Caco-2 (cell line): ENCODE data around the gene MAPRE2. TPM values are rescaled to one million over a fixed set of nuclear protein-coding genes. Genes with fewer than 3 reads are reported as not detected.

ENCODE experiments used
- BruUV-seq: library from RNA; stranded (reverse); fragments of 400-500 nt; replicated peaks from 2 replicates; lab custom pipeline; 2021; lab: Mats Ljungman, UMichigan
- CTCF ChIA-PET: fragments of 300-600 bp; sonication (Branson Sonifier 250); formaldehyde crosslinking; loops from one replicate; lab custom pipeline; 2022; ENCODE audit warnings: antibody characterized with exemption; lab: Charles Lee
- POLR2A ChIA-PET: fragments of 300-600 bp; sonication (Branson Sonifier 250); formaldehyde crosslinking; loops from one replicate; lab custom pipeline; 2022; ENCODE audit warnings: antibody characterized with exemption; lab: Charles Lee
- DNase-seq, 2 experiments: peaks; one replicate each; pipeline versions ENCODE4 v3.0.0 to v3.0.0-alpha.2; 2020 to 2022
- H3K27me3 ChIP-seq: replicated peaks from 2 replicates; pipeline ENCODE4 v1.6.0; 2011; ENCODE audit warnings: low read length; ENCODE audit not compliant: control insufficient read depth, insufficient read depth
- H3K36me3 ChIP-seq: 2 replicates; pipeline ENCODE4 v1.5.1; 2011; ENCODE audit warnings: low read length; ENCODE audit not compliant: control insufficient read depth, insufficient read depth
- H3K4me1 ChIP-seq: fragments of 250-450 bp; sonication (Bioruptor Pico); 2 replicates; pipeline ENCODE4 v1.5.1; 2020; ENCODE audit warnings: mild to moderate bottlenecking
- H3K4me3 ChIP-seq: 2 replicates; pipeline ENCODE4 v1.5.1; 2011; ENCODE audit warnings: low read depth, mild to moderate bottlenecking, control low read depth, low read length
- H3K9me3 ChIP-seq: fragments of 250-450 bp; sonication (Bioruptor Pico); 2 replicates; pipeline ENCODE4 v1.5.1; 2020; ENCODE audit warnings: mild to moderate bottlenecking, moderate library complexity
- H3K27ac Mint-ChIP-seq: one replicate; pipeline ENCODE4 v1.8.0; 2022; ENCODE audit warnings: mixed read lengths; ENCODE audit not compliant: unreplicated experiment
- H3K27me3 Mint-ChIP-seq: one replicate; pipeline ENCODE4 v1.8.0; 2022; ENCODE audit warnings: mixed read lengths; ENCODE audit not compliant: insufficient read depth, unreplicated experiment
- H3K36me3 Mint-ChIP-seq: one replicate; pipeline ENCODE4 v1.8.0; 2022; ENCODE audit warnings: mild to moderate bottlenecking, mixed read lengths; ENCODE audit not compliant: insufficient read depth, unreplicated experiment
- H3K4me1 Mint-ChIP-seq: one replicate; pipeline ENCODE4 v1.8.0; 2022; ENCODE audit warnings: low read depth, mixed read lengths; ENCODE audit not compliant: unreplicated experiment
- H3K4me3 Mint-ChIP-seq: one replicate; pipeline ENCODE4 v1.8.0; 2022; ENCODE audit warnings: mild to moderate bottlenecking, moderate library complexity, mixed read lengths; ENCODE audit not compliant: unreplicated experiment
- H3K9me3 Mint-ChIP-seq: one replicate; pipeline ENCODE4 v1.8.0; 2022; ENCODE audit warnings: mixed read lengths; ENCODE audit not compliant: unreplicated experiment
- intact Hi-C: fragments of 100-400 bp; cut with micrococcal nuclease; formaldehyde crosslinking; loops from one replicate; pipeline ENCODE4 v1.10.0; 2022; ENCODE audit not compliant: unreplicated experiment
- total RNA-seq: library from RNA; stranded (reverse); gene quantifications from 2 replicates; pipeline ENCODE4 v1.2.3, GENCODE V29; 2022
- TF ChIP-seq, protein P1 (sequence below), 2 experiments: fragments of 200-600 bp in 1 of 2; IDR thresholded peaks; 1 replicate in 1 of 2; 2 replicates in 1 of 2; pipeline versions ENCODE4 v1.5.1 to v1.8.0; 2011 to 2022; ENCODE audit warnings: antibody characterized with exemption in 1 of 2, control low read depth in 1 of 2, inconsistent platforms in 1 of 2, low read depth in 1 of 2, low read length in 1 of 2, mild to moderate bottlenecking in 1 of 2, moderate library complexity in 1 of 2; ENCODE audit not compliant: insufficient read depth in 1 of 2, severe bottlenecking in 1 of 2, unreplicated experiment in 1 of 2

MAPRE2 gene
- total RNA-seq, 1 experiment from 2014 or later, result 9.3 TPM

DNA sequence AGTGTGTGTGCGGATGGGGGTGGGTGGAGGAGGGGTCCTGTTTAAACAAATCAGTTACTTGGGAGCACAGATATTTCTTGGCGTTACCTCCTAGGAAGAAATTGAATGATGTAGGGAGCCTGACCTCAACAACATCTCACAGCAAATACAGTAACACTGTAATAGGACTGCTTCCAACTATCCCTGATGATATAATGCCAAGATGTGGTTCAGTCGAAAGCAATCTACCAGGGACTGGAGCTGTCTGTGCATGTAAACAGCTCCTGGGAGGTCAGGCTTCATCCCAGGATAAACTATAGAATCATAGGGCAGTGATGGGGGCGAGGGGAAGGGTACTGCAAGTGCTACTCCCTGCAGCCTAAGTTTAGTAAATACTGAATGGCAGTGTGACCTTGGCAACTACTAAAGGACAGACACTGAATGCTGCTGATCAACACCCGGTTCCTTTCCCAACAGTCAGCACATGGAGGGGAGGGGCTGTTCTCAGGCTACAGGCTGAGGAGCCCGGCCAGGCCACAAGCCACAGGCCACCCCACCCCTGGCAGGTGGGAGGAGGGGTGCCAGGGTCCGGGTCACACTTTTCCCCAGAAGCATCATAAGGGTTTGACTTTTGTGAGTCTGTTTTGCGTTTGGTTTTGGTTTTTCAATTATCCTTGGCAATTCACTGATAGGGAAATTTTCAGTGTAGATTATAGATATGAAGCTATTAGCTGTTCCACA, 114.3 kb downstream of the MAPRE2 start:
- no peaks in the 10 kb centered on the region for H3K36me3 ChIP-seq
- H3K27me3 Mint-ChIP-seq, result no peaks in the 10 kb centered on the region
- intact Hi-C loops, result no loop called here
- BruUV-seq, result no TSS peak
- H3K4me1 ChIP-seq, result no peaks in the 10 kb centered on the region
- no peak overlapping the region for H3K4me3 ChIP-seq
- H3K36me3 Mint-ChIP-seq, result no peaks in the 10 kb centered on the region
- no peaks in the 10 kb centered on the region for H3K9me3 ChIP-seq
- H3K27me3 ChIP-seq, result no peaks in the 10 kb centered on the region
- POLR2A ChIA-PET, result no interaction called here
- H3K27ac Mint-ChIP-seq, result no peak overlapping the region
- TF ChIP-seq, protein P1, sequence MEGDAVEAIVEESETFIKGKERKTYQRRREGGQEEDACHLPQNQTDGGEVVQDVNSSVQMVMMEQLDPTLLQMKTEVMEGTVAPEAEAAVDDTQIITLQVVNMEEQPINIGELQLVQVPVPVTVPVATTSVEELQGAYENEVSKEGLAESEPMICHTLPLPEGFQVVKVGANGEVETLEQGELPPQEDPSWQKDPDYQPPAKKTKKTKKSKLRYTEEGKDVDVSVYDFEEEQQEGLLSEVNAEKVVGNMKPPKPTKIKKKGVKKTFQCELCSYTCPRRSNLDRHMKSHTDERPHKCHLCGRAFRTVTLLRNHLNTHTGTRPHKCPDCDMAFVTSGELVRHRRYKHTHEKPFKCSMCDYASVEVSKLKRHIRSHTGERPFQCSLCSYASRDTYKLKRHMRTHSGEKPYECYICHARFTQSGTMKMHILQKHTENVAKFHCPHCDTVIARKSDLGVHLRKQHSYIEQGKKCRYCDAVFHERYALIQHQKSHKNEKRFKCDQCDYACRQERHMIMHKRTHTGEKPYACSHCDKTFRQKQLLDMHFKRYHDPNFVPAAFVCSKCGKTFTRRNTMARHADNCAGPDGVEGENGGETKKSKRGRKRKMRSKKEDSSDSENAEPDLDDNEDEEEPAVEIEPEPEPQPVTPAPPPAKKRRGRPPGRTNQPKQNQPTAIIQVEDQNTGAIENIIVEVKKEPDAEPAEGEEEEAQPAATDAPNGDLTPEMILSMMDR (IDR thresholded peaks at IDR 0.05; ENCODE audit: insufficient read depth in 1 of 2, low read depth in 1 of 2, low read length in 1 of 2, severe bottlenecking in 1 of 2, unreplicated experiment in 1 of 2), result no peak
- no peaks in the 10 kb centered on the region for H3K9me3 Mint-ChIP-seq
- no peak for DNase-seq
- H3K4me1 Mint-ChIP-seq, result no peaks in the 10 kb centered on the region
- CTCF ChIA-PET, result no interaction called here
- H3K4me3 Mint-ChIP-seq, result no peak overlapping the region

DNA sequence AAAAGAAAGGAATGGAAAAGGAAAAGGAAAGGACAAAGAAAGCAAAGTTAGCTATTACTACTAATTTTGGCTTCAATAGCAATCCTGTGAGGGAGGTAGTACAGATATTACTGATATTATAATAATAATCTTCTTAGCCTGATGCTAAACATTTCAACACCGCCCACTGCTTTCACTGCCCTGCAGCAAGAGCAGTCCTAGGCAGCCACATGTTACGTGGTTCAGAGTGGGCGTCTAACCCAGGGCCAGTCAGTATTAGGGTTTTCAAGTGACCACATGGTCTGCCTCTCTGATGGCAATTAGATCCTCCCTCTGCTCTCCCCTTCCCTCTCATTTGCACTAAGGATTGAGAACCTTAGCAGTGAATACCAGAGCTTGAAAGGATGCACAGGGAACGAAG, 116.0 kb downstream of the MAPRE2 start:
- Mint-ChIP-seq H3K27ac (no peak overlapping the region), H3K4me3 (no peak overlapping the region), H3K27me3 (no peaks in the 10 kb centered on the region), H3K4me1 (no peaks in the 10 kb centered on the region), H3K9me3 (no peaks in the 10 kb centered on the region), H3K36me3 (no peaks in the 10 kb centered on the region)
- DNase-seq, result no peak
- ChIA-PET CTCF (no interaction called here), POLR2A (no interaction called here)
- TF ChIP-seq, protein P1 (IDR thresholded peaks at IDR 0.05; ENCODE audit: insufficient read depth in 1 of 2, low read depth in 1 of 2, low read length in 1 of 2, severe bottlenecking in 1 of 2, unreplicated experiment in 1 of 2), result no peak
- BruUV-seq, result no TSS peak
- H3K27me3 ChIP-seq, result no peaks in the 10 kb centered on the region
- H3K9me3 ChIP-seq, result no peaks in the 10 kb centered on the region
- H3K4me1 ChIP-seq, result no peaks in the 10 kb centered on the region
- H3K4me3 ChIP-seq, result no peak overlapping the region
- H3K36me3 ChIP-seq, result no peaks in the 10 kb centered on the region
- intact Hi-C loops, result no loop called here

GRCh38 chr18:35158728-35159450, 117.7 kb downstream of the MAPRE2 start:
- H3K4me1 Mint-ChIP-seq, result no peaks in the 10 kb centered on the region
- H3K27me3 Mint-ChIP-seq, result no peaks in the 10 kb centered on the region
- ChIA-PET POLR2A (no interaction called here), CTCF (no interaction called here)
- Histone ChIP-seq H3K9me3 (no peaks in the 10 kb centered on the region), H3K36me3 (no peaks in the 10 kb centered on the region), H3K27me3 (no peaks in the 10 kb centered on the region), H3K4me3 (no peak overlapping the region), H3K4me1 (no peaks in the 10 kb centered on the region)
- no peak for DNase-seq
- H3K36me3 Mint-ChIP-seq, result no peaks in the 10 kb centered on the region
- H3K27ac Mint-ChIP-seq, result no peak overlapping the region
- H3K4me3 Mint-ChIP-seq, result no peak overlapping the region
- H3K9me3 Mint-ChIP-seq, result no peaks in the 10 kb centered on the region
- TF ChIP-seq, protein P1 (IDR thresholded peaks at IDR 0.05; ENCODE audit: insufficient read depth in 1 of 2, low read depth in 1 of 2, low read length in 1 of 2, severe bottlenecking in 1 of 2, unreplicated experiment in 1 of 2), result no peak
- intact Hi-C loops, result no loop called here
- BruUV-seq, result no TSS peak
